Measurements from ENCODE around the gene MED12L.

Gene MED12L

DNA sequence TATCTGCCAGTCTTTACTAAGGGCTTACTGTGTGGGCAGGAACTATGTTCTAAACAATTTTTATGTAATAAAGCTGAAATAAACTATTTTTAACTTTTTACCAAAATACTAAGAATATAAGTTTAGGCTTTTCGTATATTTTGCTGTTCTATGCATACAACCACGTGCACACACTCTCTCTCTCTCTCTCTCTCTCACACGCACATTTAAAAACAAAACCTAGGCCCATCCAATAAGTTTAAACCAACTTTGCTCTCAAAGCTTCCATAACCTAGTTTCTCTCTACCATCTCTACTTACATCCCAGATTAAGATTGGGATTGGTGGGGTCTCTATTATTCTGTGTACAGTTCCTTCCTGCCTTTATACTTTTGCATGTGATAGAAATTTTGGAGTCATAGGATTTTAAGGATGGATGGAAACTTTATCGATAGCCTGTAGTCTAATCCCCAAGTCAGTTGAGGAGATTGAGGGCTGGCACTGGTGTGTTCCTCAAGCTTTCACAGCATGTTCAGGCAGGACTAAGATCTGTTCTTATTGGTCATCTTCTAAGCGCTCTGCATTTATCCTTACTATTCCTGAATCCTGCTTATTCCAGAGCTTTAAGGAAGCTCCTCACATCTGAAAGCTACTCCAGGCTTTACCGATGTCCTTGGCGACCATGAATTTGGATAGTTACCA is 115.7 kb downstream of the MED12L start:
- Mint-ChIP-seq H3K27me3 (no peaks in the 10 kb centered on the region), H3K4me1 (peaks cover 8% of the 10 kb centered on the region), H3K4me3 (no peak overlapping the region), H3K9me3 (no peaks in the 10 kb centered on the region), H3K36me3 (no peaks in the 10 kb centered on the region), H3K27ac (no peak overlapping the region)
- no peak for ATAC-seq

DNA sequence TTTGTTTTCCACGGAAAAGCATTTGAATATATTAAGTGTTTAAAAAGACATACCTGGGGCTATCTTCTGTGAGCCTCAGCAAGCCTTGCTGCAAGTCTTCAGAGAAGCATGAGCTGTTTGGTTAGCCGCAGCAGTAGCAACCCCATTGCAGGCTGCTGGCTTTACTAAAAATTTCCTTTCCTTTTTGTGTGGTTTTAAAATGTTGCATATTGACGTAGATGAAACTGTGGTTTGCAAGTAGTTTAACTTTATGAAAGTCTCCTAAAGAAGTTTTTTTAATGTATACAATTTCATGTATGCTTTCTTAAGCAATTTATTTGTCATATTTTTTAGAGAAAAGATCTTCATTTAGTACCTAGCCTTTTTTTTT is 117.6 kb downstream of the MED12L start, which contains the start of gene GPR171:
Gene GPR171, minus strand, starts transcription at position 166 of the 370 bp plus-strand sequence. CDS start 3,830 bp downstream, outside the sequence.
- H3K4me1 Mint-ChIP-seq, result peaks cover 8% of the 10 kb centered on the region
- H3K27ac Mint-ChIP-seq, result no peak within 1 kb of the TSS

DNA sequence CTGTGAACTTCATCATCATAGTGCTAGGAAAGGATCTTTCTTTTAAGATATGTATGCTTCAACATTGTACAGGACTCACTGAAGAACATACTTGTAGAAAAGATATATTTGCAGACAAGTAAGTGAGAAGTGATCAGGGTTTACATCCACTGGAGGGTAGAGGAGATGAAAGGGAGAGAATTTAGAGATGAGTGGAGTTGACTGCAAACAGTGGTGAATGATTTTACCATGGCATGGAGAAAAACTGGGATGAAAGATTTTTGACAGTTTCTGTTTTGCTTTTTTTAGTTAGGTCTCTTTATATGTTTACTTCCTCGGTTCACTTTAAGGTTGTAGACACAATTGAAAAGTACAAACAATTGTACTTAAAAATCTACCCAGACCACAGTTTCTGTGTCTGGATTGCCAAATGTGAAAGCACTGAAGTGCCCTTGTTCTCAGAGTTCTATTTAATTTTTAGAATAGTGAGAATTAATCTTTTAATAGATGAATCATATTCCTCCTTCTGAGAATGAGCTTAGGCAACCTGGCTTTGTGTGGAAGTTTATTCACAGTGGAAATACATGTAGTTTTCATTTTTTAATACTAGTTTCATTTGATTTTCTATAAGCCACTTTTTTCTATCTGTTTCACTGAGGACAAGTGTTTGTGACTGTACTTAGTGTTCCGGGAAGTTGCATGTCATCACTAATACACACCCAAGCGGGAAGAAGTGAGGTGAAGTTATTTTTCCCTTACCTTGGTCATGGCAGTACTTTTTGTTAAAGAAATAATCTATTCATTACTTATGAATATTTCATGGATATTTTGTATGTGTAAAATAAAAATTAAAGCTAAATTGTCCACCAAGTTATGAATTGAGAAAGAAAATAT is 119.3 kb downstream of the MED12L start:
- Mint-ChIP-seq H3K4me3 (no peak overlapping the region), H3K27ac (no peak overlapping the region)

More for the DNA sequence above, 117.6 kb downstream of the MED12L start, which contains the start of gene GPR171:
- Mint-ChIP-seq H3K36me3 (no peaks in the 10 kb centered on the region), H3K9me3 (no peaks in the 10 kb centered on the region), H3K4me3 (no peak within 1 kb of the TSS), H3K27me3 (peaks cover 12% of the 10 kb centered on the region)
- peak; percentile 75 for ATAC-seq

GRCh38 chr3:151205482-151205881 is 120.0 kb downstream of the MED12L start:
- Mint-ChIP-seq H3K4me3 (no peak overlapping the region), H3K27ac (no peak overlapping the region), H3K36me3 (no peaks in the 10 kb centered on the region), H3K9me3 (no peaks in the 10 kb centered on the region), H3K4me1 (no peaks in the 10 kb centered on the region), H3K27me3 (peaks cover 12% of the 10 kb centered on the region)
- ATAC-seq, result no peak

More for the DNA sequence above, 119.3 kb downstream of the MED12L start:
- Mint-ChIP-seq H3K9me3 (no peaks in the 10 kb centered on the region), H3K36me3 (no peaks in the 10 kb centered on the region), H3K4me1 (peaks cover 2% of the 10 kb centered on the region), H3K27me3 (peaks cover 12% of the 10 kb centered on the region)
- no peak for ATAC-seq

GRCh38 chr3:151206201-151206600 is 120.7 kb downstream of the MED12L start:
- no peaks in the 10 kb centered on the region for H3K9me3 Mint-ChIP-seq
- no peak for ATAC-seq
- H3K36me3 Mint-ChIP-seq, result no peaks in the 10 kb centered on the region
- peaks cover 12% of the 10 kb centered on the region for H3K27me3 Mint-ChIP-seq
- H3K4me1 Mint-ChIP-seq, result no peaks in the 10 kb centered on the region
- no peak overlapping the region for H3K4me3 Mint-ChIP-seq
- H3K27ac Mint-ChIP-seq, result no peak overlapping the region

DNA sequence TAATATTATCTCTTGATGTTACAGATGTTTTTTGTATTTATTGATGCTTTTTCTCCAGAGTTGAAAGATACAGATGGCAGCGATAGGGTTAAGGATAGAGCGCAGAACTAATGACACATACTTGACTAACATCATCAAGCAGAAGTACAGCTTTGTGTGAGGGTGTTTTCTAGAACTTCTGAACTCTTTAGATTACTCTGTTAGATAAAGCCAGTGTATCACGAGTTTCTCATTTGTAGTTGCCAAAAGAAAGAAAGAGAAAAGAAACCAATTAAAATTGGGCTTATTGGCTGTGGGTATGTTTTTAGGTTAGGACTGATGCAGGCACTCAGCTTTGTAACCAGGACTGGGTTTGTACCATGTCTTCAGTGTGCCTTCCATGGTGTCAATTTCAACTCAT is 124.2 kb downstream of the MED12L start:
- no peak for ATAC-seq
- Mint-ChIP-seq H3K36me3 (no peaks in the 10 kb centered on the region), H3K27ac (no peak overlapping the region)

GRCh38 chr3:151210676-151211381 is 125.4 kb downstream of the MED12L start:
- no peak overlapping the region for H3K27ac Mint-ChIP-seq
- H3K36me3 Mint-ChIP-seq, result no peaks in the 10 kb centered on the region
- H3K4me3 Mint-ChIP-seq, result no peak overlapping the region
- H3K4me1 Mint-ChIP-seq, result no peaks in the 10 kb centered on the region
- H3K9me3 Mint-ChIP-seq, result no peaks in the 10 kb centered on the region
- H3K27me3 Mint-ChIP-seq, result peaks cover 12% of the 10 kb centered on the region
- ATAC-seq, result no peak

More for the DNA sequence above, 124.2 kb downstream of the MED12L start:
- no peaks in the 10 kb centered on the region for H3K9me3 Mint-ChIP-seq
- H3K4me1 Mint-ChIP-seq, result no peaks in the 10 kb centered on the region
- peaks cover 12% of the 10 kb centered on the region for H3K27me3 Mint-ChIP-seq
- H3K4me3 Mint-ChIP-seq, result no peak overlapping the region

DNA sequence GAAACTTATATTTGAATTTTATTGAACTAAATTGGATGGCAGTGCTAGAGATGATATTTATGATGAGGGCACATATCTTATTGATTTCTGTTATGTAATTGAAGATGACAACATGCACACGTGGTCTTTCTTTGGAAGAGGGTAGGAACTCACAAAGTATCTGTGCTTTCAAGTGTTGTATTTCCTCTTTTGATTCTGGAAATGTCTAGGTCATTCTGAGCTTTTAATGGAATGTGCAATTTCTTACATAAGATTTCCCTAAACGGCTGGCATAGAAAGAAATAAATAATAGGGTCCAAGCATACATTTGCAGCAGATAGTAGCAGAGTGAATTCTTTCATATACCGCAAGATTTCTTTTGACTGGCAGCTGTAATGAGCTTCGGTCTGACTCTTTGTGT is 127.7 kb downstream of the MED12L start:
- Mint-ChIP-seq H3K36me3 (no peaks in the 10 kb centered on the region), H3K27me3 (no peaks in the 10 kb centered on the region), H3K27ac (no peak overlapping the region), H3K9me3 (no peaks in the 10 kb centered on the region), H3K4me3 (no peak overlapping the region), H3K4me1 (no peaks in the 10 kb centered on the region)
- no peak for ATAC-seq

GRCh38 chr3:151213881-151214280 is 128.4 kb downstream of the MED12L start:
- H3K27me3 Mint-ChIP-seq, result no peaks in the 10 kb centered on the region
- no peaks in the 10 kb centered on the region for H3K9me3 Mint-ChIP-seq
- no peak overlapping the region for H3K4me3 Mint-ChIP-seq
- no peak for ATAC-seq
- H3K4me1 Mint-ChIP-seq, result no peaks in the 10 kb centered on the region
- no peak overlapping the region for H3K27ac Mint-ChIP-seq
- no peaks in the 10 kb centered on the region for H3K36me3 Mint-ChIP-seq

DNA sequence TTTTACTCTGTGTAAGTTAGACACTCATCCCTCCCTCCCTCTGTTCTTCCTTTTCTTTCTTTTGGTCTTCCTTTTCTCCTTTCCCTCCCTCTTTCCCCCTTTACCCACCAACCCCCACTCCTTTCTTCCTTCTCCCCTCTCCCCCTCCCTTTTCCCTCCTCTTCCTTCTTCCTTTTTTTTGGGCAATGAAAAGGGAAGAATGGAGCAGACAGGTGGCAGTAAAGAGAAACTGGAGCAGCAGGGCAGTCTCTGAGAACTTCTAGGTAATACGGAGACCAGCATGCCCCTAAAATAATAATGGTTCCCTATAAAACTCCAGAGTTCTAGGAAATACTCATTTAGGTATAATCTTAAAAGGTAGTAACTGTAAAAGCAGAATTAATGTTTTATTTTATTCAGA is 129.0 kb downstream of the MED12L start:
- H3K27ac Mint-ChIP-seq, result no peak overlapping the region
- no peaks in the 10 kb centered on the region for H3K27me3 Mint-ChIP-seq
- no peaks in the 10 kb centered on the region for H3K9me3 Mint-ChIP-seq
- H3K4me1 Mint-ChIP-seq, result no peaks in the 10 kb centered on the region
- no peak overlapping the region for H3K4me3 Mint-ChIP-seq
- H3K36me3 Mint-ChIP-seq, result no peaks in the 10 kb centered on the region
- ATAC-seq, result no peak

DNA sequence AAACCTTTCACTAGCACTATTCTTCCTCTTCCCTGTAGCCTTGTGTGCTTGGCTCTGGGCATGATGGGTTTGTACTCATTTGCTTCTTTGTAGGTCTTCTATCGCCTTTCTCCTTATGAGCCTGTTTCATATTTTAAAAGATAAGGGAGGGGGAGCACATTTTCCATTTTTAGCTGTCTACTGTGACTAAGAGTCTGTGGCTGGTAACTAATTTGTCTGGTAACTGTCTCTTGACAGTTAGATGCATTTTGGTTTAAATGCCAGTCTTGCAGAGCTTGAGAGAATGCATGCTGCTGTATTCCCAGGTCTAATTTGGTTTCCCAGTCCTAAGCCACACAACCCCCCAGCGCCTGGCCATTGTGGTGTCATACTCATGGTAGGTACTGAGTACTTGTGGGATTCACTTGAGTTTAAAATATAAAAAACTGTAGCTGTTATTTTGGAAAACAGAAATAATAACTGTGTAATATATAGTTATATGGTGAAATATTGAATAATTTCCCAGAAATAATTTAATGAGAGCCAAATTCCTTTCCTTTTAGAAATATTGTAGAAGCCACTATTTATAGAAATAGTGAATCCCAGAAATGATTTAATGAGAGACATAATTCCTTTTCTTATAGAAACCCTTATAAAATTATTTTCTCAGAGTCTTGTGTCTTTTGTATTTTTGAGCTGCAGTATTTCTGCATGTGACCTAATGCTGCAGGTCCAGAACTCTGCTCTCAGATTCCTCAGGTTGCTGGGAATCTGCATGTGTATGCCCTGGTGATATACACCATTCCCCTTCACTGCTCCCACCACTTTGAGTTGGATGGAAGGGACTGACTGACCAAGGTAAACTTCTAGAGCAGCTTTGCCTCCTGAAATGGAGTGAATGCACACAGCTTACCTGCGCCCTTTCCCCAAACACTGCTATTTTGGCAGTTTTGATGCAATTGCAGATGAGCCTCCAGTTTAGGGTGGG is 131.5 kb downstream of the MED12L start:
- Mint-ChIP-seq H3K4me3 (no peak overlapping the region), H3K27me3 (no peaks in the 10 kb centered on the region), H3K36me3 (peaks cover 2% of the 10 kb centered on the region), H3K9me3 (no peaks in the 10 kb centered on the region), H3K4me1 (no peaks in the 10 kb centered on the region), H3K27ac (no peak overlapping the region)
- no peak for ATAC-seq

- Mint-ChIP-seq H3K9me3 (peaks cover 6% of the 10 kb centered on the region), H3K27me3 (no peaks in the 10 kb centered on the region), H3K27ac (no peak overlapping the region), H3K36me3 (peaks cover 7% of the 10 kb centered on the region), H3K4me1 (no peaks in the 10 kb centered on the region), H3K4me3 (no peak overlapping the region)
- ATAC-seq, result no peak
Measured at GRCh38 chr3:151218136-151218535, 132.7 kb downstream of the MED12L start.

DNA sequence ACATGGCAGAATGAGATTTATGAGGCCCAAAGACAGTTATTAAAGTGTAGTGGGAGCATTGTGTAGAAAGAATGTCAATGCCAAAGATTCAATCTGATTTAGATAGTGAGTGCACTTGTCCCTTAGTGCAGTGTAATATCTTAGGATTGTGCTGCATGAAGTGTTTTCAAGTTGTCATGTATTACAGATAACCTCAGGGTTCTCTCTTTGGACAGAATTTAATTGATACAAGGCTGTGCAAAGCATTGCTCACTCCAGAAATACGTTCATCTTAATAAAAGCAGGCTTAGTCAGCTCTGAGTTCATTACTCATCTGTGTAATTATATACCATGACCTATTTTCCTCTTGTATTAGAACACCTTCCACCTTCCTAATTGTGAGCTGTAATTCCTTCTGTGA is 133.6 kb downstream of the MED12L start:
- ATAC-seq, result no peak

GRCh38 chr3:151224268-151224866 is 138.9 kb downstream of the MED12L start:
- Mint-ChIP-seq H3K36me3 (peaks cover 7% of the 10 kb centered on the region), H3K4me3 (no peak overlapping the region), H3K27me3 (no peaks in the 10 kb centered on the region), H3K27ac (no peak overlapping the region), H3K4me1 (peaks cover 11% of the 10 kb centered on the region), H3K9me3 (peaks cover 6% of the 10 kb centered on the region)
- no peak for ATAC-seq

More for the DNA sequence above, 133.6 kb downstream of the MED12L start:
- Mint-ChIP-seq H3K4me1 (no peaks in the 10 kb centered on the region), H3K4me3 (no peak overlapping the region), H3K27ac (no peak overlapping the region), H3K27me3 (no peaks in the 10 kb centered on the region), H3K9me3 (peaks cover 6% of the 10 kb centered on the region), H3K36me3 (peaks cover 7% of the 10 kb centered on the region)

Measured in stimulated activated memory B cell treated with anti-CD40 and anti-IgM and Interleukin-4, amounts not matched to agents 10 μg/mL and 1 μg/mL and 100 μg/mL, for 72 hours (primary cell).